ENCODE results near the gene ATP5PF.
"Not testable (repeated sequence)": the region's sequence is repeated elsewhere in the genome, so short reads cannot be mapped to it uniquely, and the experiment has no call there.

The ATP5PF gene, protein sequence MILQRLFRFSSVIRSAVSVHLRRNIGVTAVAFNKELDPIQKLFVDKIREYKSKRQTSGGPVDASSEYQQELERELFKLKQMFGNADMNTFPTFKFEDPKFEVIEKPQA

DNA sequence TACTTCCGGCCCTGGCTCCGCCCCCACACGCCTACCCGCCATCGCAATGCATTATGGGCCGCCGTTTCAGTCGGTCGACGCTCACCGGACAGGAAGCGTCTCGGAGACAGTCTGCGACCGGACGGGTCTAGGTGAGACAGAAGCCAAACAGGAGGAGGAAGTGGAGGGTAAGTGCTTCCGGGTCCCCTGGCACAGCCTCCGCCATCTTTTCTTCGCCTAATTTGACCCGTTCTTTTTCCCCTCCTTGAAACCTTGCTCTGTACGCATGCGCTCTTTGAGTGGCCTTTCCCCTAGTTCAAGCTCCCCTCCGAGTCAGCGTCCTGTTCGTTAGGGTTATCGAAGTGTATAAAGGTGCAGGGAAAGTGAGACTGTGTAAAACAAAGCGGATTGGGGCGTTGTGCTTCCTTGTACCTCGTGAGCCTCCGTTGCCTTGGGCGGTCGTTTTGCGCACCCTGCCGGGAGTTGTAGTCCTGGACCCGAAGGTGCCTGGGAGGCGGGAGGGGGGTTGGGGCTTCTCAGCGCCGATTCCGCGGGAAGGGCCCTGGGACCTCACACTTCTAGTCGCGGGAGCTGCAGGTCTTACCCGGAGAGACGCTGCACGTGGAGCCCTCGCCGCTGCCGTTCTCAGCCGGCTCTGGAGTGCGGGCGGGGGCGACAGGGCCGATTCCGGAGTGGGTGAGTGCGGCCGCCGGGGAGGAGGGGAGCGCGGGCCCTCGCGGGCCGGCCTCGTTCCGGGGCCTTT lies at the start of gene ATP5PF, which contains the start of gene GABPA:
Gene ATP5PF, minus strand, starts transcription at position 1 of the 742 bp plus-strand sequence. CDS start 5,110 bp downstream, outside the sequence.
Gene GABPA, plus strand, starts transcription at position 69 of the 742 bp plus-strand sequence. CDS start 6,627 bp downstream, outside the sequence.
- DNase-seq, result peak; percentile 99

DNA sequence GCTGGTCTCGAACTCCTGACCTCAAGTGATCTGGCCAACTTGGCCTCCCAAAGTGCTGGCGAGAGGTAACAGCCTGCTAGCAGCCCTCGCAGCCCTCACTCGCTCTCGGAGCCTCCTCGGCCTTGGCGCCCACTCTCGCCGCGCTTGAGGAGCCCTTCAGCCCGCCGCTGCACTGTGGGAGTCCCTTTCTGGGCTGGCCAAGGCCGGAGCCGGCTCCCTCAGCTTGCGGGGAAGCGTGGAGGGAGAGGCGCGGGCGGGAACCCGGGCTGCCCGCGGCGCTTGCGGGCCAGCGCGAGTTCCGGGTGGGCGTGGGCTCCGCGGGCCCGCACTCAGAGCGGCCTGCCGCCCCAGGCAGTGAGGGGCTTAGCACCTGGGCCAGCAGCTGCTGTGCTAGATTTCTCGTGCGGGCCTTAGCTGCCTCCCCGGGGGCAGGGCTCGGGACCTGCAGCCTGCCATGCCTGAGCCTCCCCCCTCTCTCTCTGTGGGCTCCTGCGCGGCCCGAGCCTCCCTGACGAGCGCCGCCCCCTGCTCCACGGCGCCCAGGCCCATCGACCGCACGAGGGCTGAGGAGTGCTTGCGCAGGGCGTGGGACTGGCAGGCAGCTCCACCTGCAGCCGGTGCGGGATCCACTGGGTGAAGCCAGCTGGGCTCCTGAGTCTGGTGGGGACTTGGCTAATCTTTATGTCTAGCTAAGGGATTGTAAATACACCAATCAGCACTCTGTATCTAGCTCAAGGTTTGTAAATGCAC lies 43.6 kb upstream of the ATP5PF start:
- not testable (repeated sequence) for DNase-seq

DNA sequence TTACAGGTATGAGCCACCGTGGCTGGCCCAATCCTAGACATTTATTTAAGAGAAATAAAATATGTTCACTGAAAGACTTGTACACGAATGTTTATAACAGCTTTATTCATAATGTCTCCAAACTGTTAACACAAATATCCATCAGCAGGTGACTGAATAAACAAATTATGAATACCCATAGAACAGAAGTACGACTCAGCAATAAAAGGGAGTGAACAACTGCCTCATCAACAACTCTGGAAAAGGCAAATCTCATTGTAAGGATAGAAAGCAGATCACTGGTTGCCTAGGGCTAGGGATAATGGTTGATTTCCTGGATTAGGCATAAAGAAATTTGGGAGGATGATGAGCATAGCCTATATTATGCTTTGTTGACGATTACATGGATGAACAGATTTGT lies 41.7 kb upstream of the ATP5PF start:
- DNase-seq, result no peak

DNA sequence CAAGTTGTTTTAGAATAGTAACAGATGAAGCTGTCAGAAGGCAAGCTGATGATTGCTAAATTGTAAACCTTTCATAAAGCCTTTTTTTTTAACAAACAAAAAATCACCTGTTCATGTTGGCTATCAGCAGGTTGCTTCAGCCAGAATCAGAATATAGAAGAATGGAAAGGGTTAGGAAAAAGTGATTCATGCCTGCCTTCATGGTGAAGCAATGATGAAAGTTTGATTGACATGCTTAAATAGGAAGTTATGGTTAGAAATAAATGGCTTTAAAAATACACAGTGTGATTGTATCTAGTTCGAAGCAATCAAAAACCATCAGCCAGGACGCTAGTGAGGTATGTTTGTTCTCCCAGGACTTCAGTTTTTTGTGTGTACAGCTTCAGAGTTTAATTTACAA lies 38.0 kb upstream of the ATP5PF start:
- peak; percentile 52 for DNase-seq

DNA sequence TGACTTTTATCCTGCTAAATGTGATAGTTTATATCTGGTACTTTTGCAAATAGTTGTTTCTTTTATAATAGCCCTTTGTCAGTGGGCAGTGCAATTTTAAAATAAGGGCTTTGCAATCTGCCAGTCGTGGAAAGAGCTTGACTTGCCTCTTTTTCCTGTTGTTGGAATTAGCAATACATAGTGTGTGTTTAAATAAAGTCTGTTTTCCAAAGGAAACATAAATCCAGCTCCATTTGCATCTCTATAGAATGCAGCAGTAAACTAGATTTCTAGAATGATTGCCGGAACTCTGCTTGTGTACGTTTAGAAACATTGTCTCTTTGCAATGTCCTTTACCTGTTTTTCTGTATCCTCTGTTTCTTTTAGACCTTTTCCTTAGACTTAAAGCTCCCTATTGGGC lies 33.2 kb upstream of the ATP5PF start:
- no peak for DNase-seq

DNA sequence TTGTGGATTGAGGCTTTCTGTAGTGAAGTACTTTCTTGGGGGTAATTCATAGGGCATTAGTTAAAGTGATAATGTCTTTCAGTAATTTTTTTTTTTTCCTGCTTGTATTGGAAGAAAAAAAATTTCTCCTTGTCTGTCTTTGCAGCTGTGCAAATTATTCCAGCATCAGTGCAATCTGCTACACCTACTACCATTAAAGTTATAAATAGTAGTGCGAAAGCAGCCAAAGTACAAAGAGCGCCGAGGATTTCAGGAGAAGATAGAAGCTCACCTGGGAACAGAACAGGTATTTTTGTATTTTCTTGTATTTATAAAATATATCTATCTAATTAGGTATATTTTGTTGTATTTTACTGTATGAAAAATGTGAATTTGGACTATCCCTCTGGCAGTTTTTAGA lies 29.4 kb upstream of the ATP5PF start:
- no peak for DNase-seq

DNA sequence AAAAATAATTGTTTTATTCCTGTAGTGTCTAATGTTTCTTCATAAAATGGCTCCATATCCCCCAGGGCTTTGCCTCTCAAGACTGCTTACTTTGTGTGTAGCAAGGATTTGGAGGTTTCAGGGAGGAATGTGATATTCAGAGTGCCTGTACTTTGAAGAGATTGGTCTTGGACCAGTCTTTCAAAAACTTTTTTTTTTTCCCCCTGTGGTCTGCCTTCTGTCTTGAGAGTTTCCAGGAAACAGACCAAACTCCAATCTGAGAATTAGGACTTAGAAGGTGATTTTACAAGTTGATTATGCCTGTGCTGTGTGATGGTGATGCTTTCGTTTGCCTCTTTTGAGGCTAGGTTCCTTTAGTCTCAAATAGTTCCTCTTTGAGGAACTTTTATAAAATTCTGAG lies 26.0 kb upstream of the ATP5PF start:
- no peak for DNase-seq

DNA sequence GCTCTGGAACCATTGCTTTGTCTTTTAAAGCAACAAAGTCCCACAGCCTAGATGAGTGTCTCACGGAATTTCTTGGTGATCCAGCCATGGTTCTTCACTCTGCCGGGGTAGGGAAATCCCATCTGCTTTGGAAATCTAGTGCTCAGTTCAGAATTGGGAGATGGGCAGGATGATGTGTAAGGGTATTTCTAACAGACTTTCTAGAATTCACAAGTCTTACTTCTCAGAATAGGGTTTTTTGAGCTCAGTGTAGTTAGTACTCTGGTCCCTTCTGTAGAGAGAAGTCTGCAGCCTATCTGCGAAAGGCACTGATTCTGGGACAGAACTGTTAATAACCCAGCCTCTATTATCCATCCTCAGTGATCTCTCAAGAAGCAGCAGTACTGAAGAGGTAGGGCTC lies 25.4 kb upstream of the ATP5PF start:
- no peak for DNase-seq

DNA sequence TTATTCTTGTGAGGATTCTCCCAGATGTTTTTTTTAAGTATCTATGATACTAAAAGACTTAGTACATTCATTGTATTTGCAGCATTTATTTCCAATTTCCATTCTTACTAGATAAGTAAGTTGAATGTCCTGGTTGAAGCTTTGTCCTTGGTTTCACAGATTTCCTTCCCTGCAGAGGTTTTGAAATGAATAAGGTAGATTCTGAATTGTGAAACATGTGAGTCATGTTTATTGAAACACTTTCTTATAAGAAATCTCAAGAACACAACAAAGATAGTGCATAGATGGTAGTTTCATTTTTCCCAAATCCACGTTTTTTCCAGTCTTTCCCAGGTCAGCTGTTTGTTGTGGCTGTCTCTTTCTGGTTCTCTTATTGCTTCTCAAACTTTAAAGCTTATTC lies 24.9 kb upstream of the ATP5PF start:
- DNase-seq, result no peak

DNA sequence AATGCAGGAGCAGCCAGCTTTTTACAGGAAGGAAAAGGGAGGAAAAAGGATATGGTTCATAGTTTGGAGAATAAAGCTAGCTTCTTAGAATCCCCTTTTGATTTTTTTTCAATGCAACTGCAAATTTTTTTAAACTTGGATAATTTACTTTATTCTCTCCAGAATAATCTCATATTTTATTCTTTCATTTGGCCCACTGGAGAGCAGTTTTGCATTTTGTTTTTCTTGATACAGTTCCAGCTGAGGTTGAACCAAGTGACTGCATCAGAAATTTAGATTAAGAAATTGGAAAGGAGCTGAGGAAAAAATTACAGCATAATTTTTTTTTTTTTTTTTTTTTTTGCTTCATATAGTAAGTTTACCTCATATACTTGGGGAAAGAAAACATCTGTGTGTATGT lies 22.8 kb upstream of the ATP5PF start:
- DNase-seq, result no peak

DNA sequence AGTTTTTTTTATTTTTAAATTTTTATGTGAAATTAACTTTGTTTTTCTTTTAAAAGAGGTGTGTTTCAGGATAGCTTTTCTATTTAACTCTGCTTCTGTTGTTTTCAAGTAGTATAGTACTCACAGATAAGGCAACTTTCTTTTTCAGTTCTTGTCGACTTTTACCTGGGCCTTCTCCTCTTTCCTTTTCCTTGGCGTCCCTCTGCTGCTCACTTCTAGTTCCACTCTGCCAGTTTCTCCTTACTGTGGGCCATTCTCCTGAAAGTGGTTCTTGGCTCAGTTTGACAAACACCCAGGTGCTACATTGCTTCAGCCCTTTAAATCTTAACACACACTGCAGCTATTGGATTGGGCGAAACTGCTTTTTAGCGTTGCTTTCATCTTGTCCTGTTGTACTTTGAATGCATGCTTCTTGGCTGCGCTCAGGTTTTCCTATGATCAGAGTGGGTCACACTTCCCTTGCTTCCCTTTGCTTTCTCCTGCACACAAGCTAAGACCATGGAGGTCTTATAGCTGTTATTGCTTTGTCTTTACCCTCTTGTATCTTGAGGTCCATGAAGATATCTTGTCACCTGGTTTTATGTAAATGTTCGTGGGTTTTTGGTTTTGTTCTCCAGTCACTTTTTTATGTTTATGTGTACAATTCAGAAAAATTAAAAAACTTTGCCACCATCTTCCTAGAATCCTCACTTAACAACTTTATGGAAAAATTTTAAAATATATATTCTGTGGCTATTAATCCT lies 21.7 kb upstream of the ATP5PF start:
- DNase-seq, result no peak

DNA sequence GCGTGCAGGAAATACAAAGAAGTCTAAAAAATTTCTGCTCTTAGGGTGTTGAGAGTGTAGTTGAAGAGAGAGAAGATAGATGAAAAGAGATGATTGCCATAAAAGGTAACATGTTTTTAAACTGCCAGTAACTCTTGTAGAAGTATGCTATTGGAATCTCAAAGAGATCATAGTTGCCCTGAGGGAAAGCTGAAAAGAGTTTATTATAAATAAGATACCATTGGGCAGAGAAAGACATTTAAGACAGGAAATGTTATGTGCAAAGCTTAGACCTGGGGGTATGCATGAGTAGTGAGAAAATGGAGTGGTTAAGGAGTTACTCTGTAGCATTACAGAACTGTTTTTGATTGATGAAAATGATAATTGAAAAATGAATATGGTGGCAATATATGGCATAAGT lies 17.7 kb upstream of the ATP5PF start:
- no peak for DNase-seq

DNA sequence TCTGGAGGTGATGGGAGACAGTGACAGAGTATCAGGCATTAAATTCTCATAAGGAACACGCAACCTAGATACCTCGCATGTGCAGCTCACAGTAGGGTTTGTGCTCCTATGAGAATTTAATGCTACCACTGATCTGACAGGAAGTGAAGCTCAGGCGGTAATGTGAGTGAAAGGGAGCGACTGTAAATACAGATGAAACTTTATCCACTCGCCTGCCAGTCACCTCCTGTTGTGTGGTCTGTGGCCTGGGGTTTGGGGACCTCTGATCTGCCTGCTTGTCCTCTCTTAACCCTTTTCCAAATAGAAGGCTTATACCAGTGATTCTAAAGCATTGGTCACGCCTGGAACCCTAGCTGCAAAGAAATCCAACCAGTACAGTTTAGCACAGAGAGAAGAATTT lies 15.4 kb upstream of the ATP5PF start:
- DNase-seq, result peak; percentile 7

DNA sequence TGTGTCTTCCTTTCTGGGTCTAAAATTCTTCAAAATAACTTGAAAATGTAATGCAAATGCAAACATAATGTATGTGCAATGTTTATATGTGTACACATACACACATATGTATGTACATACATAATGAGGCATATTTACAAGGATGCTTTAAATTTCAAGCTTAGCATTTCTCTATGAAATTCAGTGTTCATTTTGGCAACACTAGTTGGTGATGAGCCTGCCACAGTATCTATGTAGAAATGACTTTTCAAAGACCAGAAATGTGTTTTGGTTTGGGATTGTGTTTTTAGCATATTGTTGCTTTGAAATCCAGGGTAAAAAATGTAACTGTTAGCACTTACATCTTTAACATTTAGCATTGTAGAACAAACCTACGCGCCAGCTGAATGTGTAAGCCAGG lies 10.2 kb upstream of the ATP5PF start:
- no peak for DNase-seq

DNA sequence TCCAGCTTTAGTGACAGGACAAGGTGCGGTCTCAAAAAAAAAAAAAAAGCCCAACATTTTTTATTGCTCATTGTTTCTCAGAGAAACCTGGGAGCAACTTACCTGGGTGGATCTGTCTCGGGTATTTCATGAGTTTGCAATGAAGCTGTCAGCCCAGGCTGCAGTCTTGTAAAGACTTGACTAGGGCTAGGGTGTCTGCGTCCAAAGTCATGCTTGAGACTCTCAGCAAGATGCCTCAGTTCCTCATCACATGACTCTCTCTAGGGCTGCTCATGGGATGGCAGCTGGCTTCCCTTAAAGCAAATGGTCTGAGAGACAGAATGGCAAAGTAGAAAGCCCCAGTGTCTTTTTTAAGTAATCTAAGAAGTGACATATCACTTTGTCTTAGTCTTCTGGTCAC lies 8.2 kb upstream of the ATP5PF start:
- no peak for DNase-seq

DNA sequence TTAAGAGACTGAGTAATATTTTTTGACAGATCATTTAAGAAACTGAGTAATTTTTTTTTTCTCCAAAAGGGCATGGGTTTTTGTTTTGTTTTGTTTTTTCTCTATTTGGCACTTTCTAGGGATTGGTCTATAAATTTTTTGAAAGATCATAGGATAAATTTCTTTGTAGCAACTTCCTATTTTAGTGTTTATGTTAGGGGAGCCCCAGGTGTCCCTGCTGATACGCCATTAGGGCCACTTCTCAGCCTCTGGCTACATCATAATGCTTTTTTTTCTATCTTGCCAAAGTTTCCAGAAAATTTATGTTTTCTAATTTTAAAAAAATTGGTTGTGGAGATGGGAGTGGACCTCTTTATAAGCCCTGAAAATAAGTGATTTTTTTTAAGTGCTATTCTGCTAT lies 2.7 kb upstream of the ATP5PF start:
- peak; percentile 26 for DNase-seq

DNA sequence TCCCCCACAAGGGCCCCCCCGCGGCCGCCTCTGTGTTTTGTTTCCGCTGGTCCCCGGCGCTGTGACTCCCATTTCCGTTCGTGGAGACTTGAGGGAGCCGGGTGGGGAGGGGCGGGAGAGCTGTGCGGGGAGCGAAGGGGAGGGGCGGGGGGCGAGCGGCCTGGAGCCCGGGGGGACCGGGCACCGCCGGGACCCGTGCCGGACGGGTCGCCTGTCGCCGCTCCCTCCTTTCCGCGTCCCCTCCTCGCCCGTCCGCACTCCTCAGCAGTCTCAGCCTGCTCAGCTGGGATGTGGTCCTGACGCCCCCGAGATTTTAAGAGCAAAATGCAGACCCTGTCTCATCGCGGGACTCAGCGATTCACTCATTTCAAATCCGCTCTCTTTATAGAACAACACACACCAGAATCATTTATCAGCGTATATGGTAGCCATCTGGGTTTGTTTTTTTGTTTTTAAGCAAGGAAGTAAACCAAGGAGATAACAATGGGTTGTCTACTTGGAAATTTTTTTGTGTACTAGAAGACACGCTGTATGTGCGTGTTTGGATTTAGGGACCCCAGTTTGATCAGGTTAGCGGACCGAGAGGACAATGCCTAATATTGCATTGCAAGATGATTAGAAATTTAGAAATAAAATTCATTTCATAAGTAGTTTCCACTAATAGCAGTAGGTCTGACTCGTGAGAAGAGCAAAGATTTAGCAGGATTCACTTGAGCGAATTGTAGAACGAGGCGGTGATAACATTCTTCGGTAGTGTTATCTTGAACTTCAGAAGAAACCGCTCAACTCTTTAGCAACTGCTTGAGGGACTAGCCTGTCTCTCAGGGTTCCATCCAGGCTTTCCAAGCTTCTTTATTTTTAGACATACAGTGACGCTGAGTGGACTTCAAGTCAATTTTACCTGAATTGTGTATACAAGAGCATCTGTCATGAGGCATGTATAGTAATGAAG lies 1.2 kb upstream of the ATP5PF start:
- DNase-seq, result peak; percentile 83

DNA sequence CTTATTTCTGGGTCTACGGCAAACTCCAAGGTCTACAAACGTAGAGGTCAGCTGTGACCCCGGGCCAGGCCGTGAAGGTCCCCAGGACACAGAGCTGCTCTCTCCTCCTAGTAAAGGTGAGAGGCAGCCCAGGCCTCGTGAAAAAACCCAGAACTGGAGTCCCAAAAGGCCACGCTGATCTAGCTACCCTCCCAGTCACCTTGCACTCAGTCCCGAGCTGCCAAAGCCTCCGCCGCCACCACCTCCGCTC lies 125 bp downstream of the ATP5PF start:
- DNase-seq, result no peak

DNA sequence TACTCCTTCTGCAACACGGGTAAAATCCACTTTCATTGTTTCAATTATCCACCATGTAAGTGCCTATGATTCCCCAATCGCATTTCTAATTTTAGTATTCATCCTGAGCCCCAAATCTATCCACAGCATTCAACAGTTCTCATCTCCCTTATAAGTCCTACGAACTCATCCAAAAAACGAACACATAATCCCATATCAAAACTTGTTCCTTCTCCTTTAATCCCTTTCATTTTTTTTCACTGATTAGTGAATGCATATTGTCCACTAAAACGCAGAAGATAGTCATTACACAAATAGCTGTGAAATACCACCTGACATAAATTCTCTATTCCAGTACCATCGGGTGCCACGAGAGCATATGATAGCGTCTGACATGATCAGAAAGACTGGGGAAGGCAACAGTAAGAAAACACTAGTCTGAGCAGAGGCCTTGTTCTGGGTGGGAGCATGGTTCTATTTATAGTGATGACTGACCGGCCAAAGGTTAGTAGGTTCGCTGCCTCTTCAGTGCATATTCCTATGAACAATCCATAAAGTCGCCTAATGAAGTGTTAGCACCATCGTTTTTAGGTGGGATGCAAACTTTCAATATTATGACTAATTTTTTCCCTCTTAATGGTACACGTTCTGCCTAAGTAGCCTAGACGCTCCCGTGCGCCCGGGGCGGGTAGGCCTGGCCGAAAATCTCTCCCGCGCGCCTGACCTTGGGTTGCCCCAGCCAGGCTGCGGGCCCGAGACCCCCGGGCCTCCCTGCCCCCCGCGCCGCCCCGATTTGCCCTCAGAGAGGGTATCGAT lies 648 bp downstream of the ATP5PF start:
- peak; percentile 57 for DNase-seq

DNA sequence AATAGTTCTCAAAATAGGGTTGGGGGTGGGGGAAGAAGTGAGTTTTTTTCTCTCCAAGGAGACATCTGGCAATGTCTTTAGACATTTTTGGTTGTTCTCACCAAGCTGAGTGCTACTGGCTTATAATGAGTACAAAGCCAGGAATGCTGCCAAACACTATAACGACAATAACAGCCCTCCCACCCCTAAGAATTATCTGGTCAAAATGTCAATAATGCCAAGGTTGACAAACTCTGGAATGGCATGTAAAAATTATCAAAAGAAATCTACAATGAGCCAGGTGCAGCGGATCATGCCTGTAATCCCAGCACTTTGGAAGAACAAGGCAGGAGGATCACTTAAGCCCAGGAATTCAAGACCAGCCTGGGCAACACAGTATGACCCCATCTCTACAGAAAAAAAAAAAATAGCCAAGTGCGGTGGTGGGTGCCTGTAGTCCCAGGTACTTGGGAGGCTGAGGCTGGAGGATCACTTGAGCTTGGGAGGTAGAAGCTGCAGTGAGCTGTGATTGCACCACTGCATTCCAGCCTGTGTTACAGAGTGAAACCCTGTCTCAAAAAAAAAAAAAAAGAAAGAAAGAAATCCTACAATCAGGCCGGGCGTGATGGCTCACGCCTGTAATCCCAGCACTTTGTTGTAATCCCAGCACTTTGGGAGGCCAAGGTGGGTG lies 2.5 kb downstream of the ATP5PF start:
- no peak for DNase-seq

DNA sequence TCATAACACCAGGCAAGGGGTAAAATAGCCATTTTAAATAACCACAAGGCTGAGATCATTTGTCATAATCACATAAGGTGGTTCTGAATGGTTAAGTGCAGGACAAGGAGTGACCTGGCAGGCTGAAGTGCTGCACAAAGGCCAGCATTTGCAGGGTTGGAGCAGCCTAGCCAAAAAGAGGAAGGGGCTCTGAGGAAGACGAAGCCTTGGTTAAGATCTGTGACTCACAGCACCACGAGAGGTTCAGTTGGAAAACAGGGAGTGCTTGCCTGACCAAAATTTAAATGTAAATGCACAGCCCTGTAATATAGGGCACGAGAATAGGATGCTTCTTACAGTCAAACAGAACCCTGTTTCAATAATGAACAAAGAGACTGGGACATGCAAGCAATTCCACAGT lies 12.1 kb downstream of the ATP5PF start:
- peak; percentile 15 for DNase-seq
